HepG2 (cell line): Measurements from ENCODE around the gene CPB2. TPM values are rescaled to one million over a fixed set of nuclear protein-coding genes. Genes with fewer than 3 reads are reported as not detected.

ENCODE experiments used
- ATAC-seq: fragments of 200-7000 bp; cut with Tn5 transposase; 3 replicates; pipeline ENCODE4 v1.9.1; 2020; ENCODE audit warnings: mild to moderate bottlenecking, moderate library complexity
- BruUV-seq: library from RNA; stranded (reverse); fragments of 400-500 nt; replicated peaks from 2 replicates; lab custom pipeline; 2021; lab: Mats Ljungman, UMichigan
- CTCF ChIA-PET: fragments of 300-600 bp; formaldehyde crosslinking; extraction: SDS; loops from one replicate; lab custom pipeline; 2021; ENCODE audit warnings: low total read pairs, inconsistent platforms, low intra/inter-chr PET ratio; lab: Yijun Ruan, JAX
- POLR2A ChIA-PET: fragments of 350-600 bp; sonication (Branson Sonifier 250); formaldehyde crosslinking; loops from one replicate; lab custom pipeline; 2020; ENCODE audit warnings: antibody characterized with exemption, inconsistent platforms; lab: Yijun Ruan, JAX
- DNase-seq: peaks from one replicate; pipeline ENCODE4 v3.0.0-alpha.2; 2015; ENCODE audit warnings: low spot score
- FAIRE-seq: peaks from 3 replicates; lab custom pipeline; 2011; peaks lifted over from hg19 to GRCh38; lab: Jason Lieb, UNC
- H2AFZ ChIP-seq: one replicate; pipeline ENCODE4 v1.6.1; 2011; ENCODE audit warnings: low read length, inconsistent platforms
- H3K27ac ChIP-seq: fragments of 300-600 bp; 3 replicates; pipeline ENCODE4 v1.8.0; 2011; ENCODE audit warnings: mixed run types, mild to moderate bottlenecking, mixed read lengths, low read length, inconsistent platforms; ENCODE audit not compliant: insufficient read depth; ENCODE audit errors: extremely low read length
- H3K27me3 ChIP-seq, 2 experiments: fragments of 200-600 bp in 1 of 2; 2 replicates in 1 of 2; 3 replicates in 1 of 2; pipeline versions ENCODE4 v1.6.0 to v1.8.0; 2011; ENCODE audit warnings: low read length in 2 of 2, mild to moderate bottlenecking in 2 of 2, moderate library complexity in 2 of 2, inconsistent platforms in 1 of 2; ENCODE audit not compliant: insufficient read depth in 2 of 2, control insufficient read depth in 1 of 2
- H3K36me3 ChIP-seq, 2 experiments: fragments of 200-600 bp in 1 of 2; replicated peaks in 1 of 2; 2 replicates in 1 of 2; 3 replicates in 1 of 2; pipeline versions ENCODE4 v1.5.1 to v1.8.0; 2011; ENCODE audit warnings: low read length in 2 of 2, inconsistent platforms in 1 of 2; ENCODE audit not compliant: insufficient read depth in 2 of 2, control insufficient read depth in 1 of 2
- H3K4me1 ChIP-seq: 2 replicates; pipeline ENCODE4 v1.5.1; 2012; ENCODE audit warnings: low read length, inconsistent platforms; ENCODE audit not compliant: insufficient read depth
- H3K4me2 ChIP-seq: 2 replicates; pipeline ENCODE4 v1.6.0; 2011; ENCODE audit warnings: low read depth, low read length, inconsistent platforms
- H3K4me3 ChIP-seq, 3 experiments: fragments of 200-600 bp in 1 of 3; sonication (generic), shearing (Covaris generic) in 1 of 3; replicated peaks in 1 of 3; 2 replicates each; pipeline ENCODE4 v1.5.1; 2011 to 2016; ENCODE audit warnings: low read length in 3 of 3, inconsistent platforms in 2 of 3, low read depth in 2 of 3, mild to moderate bottlenecking in 2 of 3, control low read depth in 1 of 3, mixed read lengths in 1 of 3; ENCODE audit not compliant: insufficient read depth in 1 of 3
- H3K79me2 ChIP-seq: one replicate; pipeline ENCODE4 v1.6.1; 2011; ENCODE audit warnings: low read length, inconsistent platforms; ENCODE audit not compliant: insufficient read depth
- H3K9ac ChIP-seq: 2 replicates; pipeline ENCODE4 v1.6.0; 2011; ENCODE audit warnings: mild to moderate bottlenecking, low read depth, low read length, inconsistent platforms; ENCODE audit not compliant: insufficient read depth
- H3K9me3 ChIP-seq: 2 replicates; pipeline ENCODE4 v1.5.1; 2012; ENCODE audit warnings: mild to moderate bottlenecking, low read length
- H4K20me1 ChIP-seq: 2 replicates; pipeline ENCODE4 v1.6.0; 2011; ENCODE audit warnings: inconsistent platforms, mild to moderate bottlenecking, low read length, moderate library complexity; ENCODE audit not compliant: insufficient read depth
- CHD2 ChIP-seq: IDR thresholded peaks from 2 replicates; pipeline ENCODE4 v1.6.1; 2011; ENCODE audit warnings: low read depth, low read length, improper control_type of control experiment
- GLI4 ChIP-seq: sonication (generic); formaldehyde crosslinking; IDR thresholded peaks from 2 replicates; pipeline ENCODE4 v1.5.1; 2020; ENCODE audit warnings: missing genetic modification reagents, mild to moderate bottlenecking, moderate library complexity, borderline replicate concordance
- JUNB ChIP-seq: sonication (generic); formaldehyde crosslinking; IDR thresholded peaks from 2 replicates; pipeline ENCODE4 v1.8.0; 2022; ENCODE audit warnings: missing genetic modification reagents, mild to moderate bottlenecking, borderline replicate concordance
- NBN ChIP-seq: fragments of 450-650 bp; conservative IDR thresholded peaks from 2 replicates; pipeline ENCODE4 v1.6.1; 2017
- NCOR1 ChIP-seq: fragments of 200-600 bp; sonication (generic); IDR thresholded peaks from 2 replicates; pipeline ENCODE4 v1.7.0; 2017; ENCODE audit warnings: antibody characterized with exemption, low read length, borderline replicate concordance
- RARA ChIP-seq: IDR thresholded peaks from 2 replicates; pipeline ENCODE4 v1.6.1; 2016; ENCODE audit warnings: missing genetic modification reagents, missing compliant biosample characterization
- SMAD3 ChIP-seq: sonication (generic); formaldehyde crosslinking; IDR thresholded peaks from 2 replicates; pipeline ENCODE4 v1.4.0; 2020; ENCODE audit warnings: missing genetic modification reagents
- SRSF1 ChIP-seq: fragments of 200-400 bp; formaldehyde crosslinking; optimal IDR thresholded peaks from 2 replicates; pipeline ENCODE3; 2017; ENCODE audit warnings: mild to moderate bottlenecking, low read depth, low read length, moderate library complexity
- YY1 ChIP-seq: IDR thresholded peaks from 2 replicates; pipeline ENCODE4 v1.6.1; 2011; ENCODE audit warnings: low read length, low read depth, moderate library complexity, mild to moderate bottlenecking; ENCODE audit not compliant: insufficient read depth, insufficient replicate concordance
- ZNF230 ChIP-seq: sonication (generic); formaldehyde crosslinking; IDR thresholded peaks from 2 replicates; pipeline ENCODE4 v1.4.0; 2020; ENCODE audit warnings: mild to moderate bottlenecking, missing genetic modification reagents
- ZNF296 ChIP-seq: sonication (generic); formaldehyde crosslinking; conservative IDR thresholded peaks from 2 replicates; pipeline ENCODE4 v1.5.0; 2020; ENCODE audit warnings: mild to moderate bottlenecking, missing genetic modification reagents
- ZNF672 ChIP-seq: sonication (generic); formaldehyde crosslinking; IDR thresholded peaks from 2 replicates; pipeline ENCODE4 v1.8.1; 2022; ENCODE audit warnings: missing genetic modification reagents
- ZNF703 ChIP-seq: sonication (generic); formaldehyde crosslinking; IDR thresholded peaks from 2 replicates; pipeline ENCODE4 v1.5.1; 2020; ENCODE audit warnings: missing genetic modification reagents, mild to moderate bottlenecking, moderate library complexity, borderline replicate concordance
- ZNF747 ChIP-seq: sonication (generic); formaldehyde crosslinking; IDR thresholded peaks from 2 replicates; pipeline ENCODE4 v1.8.1; 2023; ENCODE audit warnings: missing genetic modification reagents, mild to moderate bottlenecking, borderline replicate concordance
- ZNF850 ChIP-seq: sonication (generic); formaldehyde crosslinking; conservative IDR thresholded peaks from 2 replicates; pipeline ENCODE4 v1.9.0; 2021; ENCODE audit warnings: mild to moderate bottlenecking, missing genetic modification reagents
- WGBS: methylation state at CpG from one replicate; pipeline ENCODE4 v1.1.6; 2017; ENCODE audit warnings: low lambda C conversion rate; 5-methylcytosine and 5-hydroxymethylcytosine counted together
- in situ Hi-C: cut with HindIII; loops from 2 replicates; pipeline ENCODE4 v1.10.0; 2017; ENCODE audit warnings: low pct_unique_long_range_greater_than_20kb; ENCODE audit not compliant: extremely low pct_ligation_motif_present
- intact Hi-C: fragments of 100-400 bp; cut with micrococcal nuclease; formaldehyde crosslinking; loops from one replicate; pipeline ENCODE4 v1.10.0; 2022; ENCODE audit not compliant: unreplicated experiment
- polyA plus RNA-seq, 8 experiments: library from polyadenylated mRNA; depleted of rRNA in 3 of 8; stranded (reverse) in 7 of 8; unstranded in 1 of 8; fragments of >200 nt; fragmentation: Illumina TruSeq in 4 of 8; extraction: Trizol in 4 of 8; gene quantifications; 2 replicates each; pipeline versions ENCODE4 v1.2.1 to v1.2.3, GENCODE V29; 2011 to 2016; ENCODE audit warnings: low read depth in 4 of 8, missing spikeins in 1 of 8, mixed read lengths in 1 of 8; ENCODE audit not compliant: insufficient read depth in 1 of 8
- total RNA-seq, 5 experiments: library from RNA; depleted of rRNA; stranded (reverse); fragments of >200 nt; fragmentation: Illumina TruSeq; extraction: Trizol; gene quantifications; 2 replicates each; pipeline ENCODE4 v1.2.3, GENCODE V29; 2016; ENCODE audit warnings: low read depth in 1 of 5
- TF ChIP-seq, protein P1 (sequence below): sonication (generic); formaldehyde crosslinking; conservative IDR thresholded peaks from 2 replicates; pipeline ENCODE4 v1.4.0; 2020; ENCODE audit warnings: missing genetic modification reagents
- TF ChIP-seq, protein P2 (sequence below): sonication (generic); formaldehyde crosslinking; IDR thresholded peaks from 2 replicates; pipeline ENCODE4 v1.4.0; 2020; ENCODE audit warnings: missing genetic modification reagents
- TF ChIP-seq, protein P3 (sequence below): IDR thresholded peaks from 2 replicates; pipeline ENCODE4 v1.6.1; 2012; ENCODE audit warnings: inconsistent platforms
- TF ChIP-seq, protein P4 (sequence below): sonication (generic); formaldehyde crosslinking; IDR thresholded peaks from 2 replicates; pipeline ENCODE4 v1.4.0; 2020; ENCODE audit warnings: missing genetic modification reagents

CPB2 gene
- total and polyA plus RNA-seq, 2 of the 13 experiments (the other 11 are each of a cell fraction or from before 2014, with no cell fraction given): 125 to 140 TPM

DNA sequence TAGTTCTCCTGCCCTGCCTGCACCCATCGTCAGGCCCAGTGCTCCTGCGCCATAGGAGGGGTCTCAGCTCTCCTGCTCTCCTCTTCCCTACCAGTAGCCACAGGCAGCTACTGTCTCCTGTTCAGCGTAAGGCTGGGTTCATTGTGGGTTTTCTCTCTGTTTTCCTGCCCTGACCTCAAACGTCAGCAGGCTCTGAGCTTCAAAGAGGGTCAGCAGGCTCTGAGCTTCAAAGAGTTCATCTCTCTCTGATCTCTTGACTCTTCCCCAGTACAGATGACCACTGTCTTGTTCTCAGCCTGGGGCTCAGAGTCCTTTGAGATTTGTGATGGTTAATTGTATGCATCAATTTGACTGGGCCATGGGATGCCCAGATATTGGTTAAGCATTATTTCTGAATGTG, 4.6 kb upstream of the CPB2 start (continued):
- 0 out of 2 replicates have a peak, but pooled peaks have one; percentile 33 for TF ChIP-seq SMAD3
- TF ChIP-seq GLI4: no peak
- TF ChIP-seq, protein P1, sequence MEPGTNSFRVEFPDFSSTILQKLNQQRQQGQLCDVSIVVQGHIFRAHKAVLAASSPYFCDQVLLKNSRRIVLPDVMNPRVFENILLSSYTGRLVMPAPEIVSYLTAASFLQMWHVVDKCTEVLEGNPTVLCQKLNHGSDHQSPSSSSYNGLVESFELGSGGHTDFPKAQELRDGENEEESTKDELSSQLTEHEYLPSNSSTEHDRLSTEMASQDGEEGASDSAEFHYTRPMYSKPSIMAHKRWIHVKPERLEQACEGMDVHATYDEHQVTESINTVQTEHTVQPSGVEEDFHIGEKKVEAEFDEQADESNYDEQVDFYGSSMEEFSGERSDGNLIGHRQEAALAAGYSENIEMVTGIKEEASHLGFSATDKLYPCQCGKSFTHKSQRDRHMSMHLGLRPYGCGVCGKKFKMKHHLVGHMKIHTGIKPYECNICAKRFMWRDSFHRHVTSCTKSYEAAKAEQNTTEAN (CRISPR knock-in tag): peak; percentile 71

DNA sequence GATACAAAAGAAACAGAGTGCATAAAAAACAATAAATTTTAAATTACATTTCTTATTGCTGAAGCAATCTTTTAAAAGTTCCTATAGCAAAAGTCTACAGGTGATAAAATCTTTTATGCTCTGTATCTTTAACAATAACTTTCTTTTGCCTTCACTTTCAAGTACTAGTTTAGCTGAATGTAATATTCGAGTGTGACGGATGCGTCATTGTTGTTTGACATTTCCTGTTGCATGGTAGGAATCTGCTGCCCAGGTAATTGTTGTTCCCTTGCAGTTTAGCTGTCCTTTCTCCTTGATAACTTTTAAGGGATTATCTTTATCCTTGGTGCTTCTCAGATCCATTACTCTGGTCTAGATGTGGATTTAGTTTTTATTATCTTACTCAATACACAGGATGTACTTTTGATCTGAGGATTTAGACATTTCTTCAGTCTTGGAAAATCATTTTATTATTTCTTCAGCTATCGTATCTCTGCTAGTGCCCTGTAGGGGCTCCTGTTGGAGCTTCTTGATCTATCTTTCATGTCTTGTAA, 2.1 kb upstream of the CPB2 start:
- in situ Hi-C loops: no loop called here
- ChIA-PET POLR2A (interaction anchor here (1.0 kb wide), 1 partner anchor 36 kb away, joined by 3 read pairs; no protein-coding TSS in a partner anchor), CTCF (no interaction called here)
- 88% methylated on average over 4 of the region's 4 CpGs for WGBS
- no peak overlapping the region for H2AFZ ChIP-seq
- no peaks in the 10 kb centered on the region for H3K27me3 ChIP-seq
- H3K9me3 ChIP-seq: no peaks in the 10 kb centered on the region
- H3K79me2 ChIP-seq: peaks cover 32% of the 10 kb centered on the region
- FAIRE-seq (no peak), DNase-seq (no peak), ATAC-seq (no peak)
- H3K4me2 ChIP-seq: 0 out of 2 replicates have a peak overlapping the region, but pooled peaks have one; percentile 10
- no peak overlapping the region; the same call in 1 of the 2 replicates for H3K9ac ChIP-seq
- H3K4me3 ChIP-seq: no peak overlapping the region
- H3K36me3 ChIP-seq: no peaks in the 10 kb centered on the region
- BruUV-seq: no TSS peak
- peaks cover 87% of the 10 kb centered on the region for H3K4me1 ChIP-seq
- H4K20me1 ChIP-seq: no peaks in the 10 kb centered on the region
- intact Hi-C loops: loop anchor here (5.0 kb wide), 2 partner anchors 35 to 55 kb away; partner anchors contain the start of gene ZC3H13
- peak overlapping the region; percentile 29 for H3K27ac ChIP-seq
- TF ChIP-seq ZNF747 (CRISPR knock-in tag): no peak
- TF ChIP-seq NBN: no peak
- TF ChIP-seq SRSF1: no peak
- no peak for TF ChIP-seq ZNF850 (CRISPR knock-in tag)
- TF ChIP-seq RARA (CRISPR knock-in tag): no peak
- no peak for TF ChIP-seq ZNF703 (CRISPR knock-in tag)
- TF ChIP-seq YY1: no peak
- TF ChIP-seq ZNF230 (CRISPR knock-in tag): no peak
- TF ChIP-seq NCOR1: no peak
- no peak for TF ChIP-seq JUNB (CRISPR knock-in tag)
- TF ChIP-seq, protein P2, sequence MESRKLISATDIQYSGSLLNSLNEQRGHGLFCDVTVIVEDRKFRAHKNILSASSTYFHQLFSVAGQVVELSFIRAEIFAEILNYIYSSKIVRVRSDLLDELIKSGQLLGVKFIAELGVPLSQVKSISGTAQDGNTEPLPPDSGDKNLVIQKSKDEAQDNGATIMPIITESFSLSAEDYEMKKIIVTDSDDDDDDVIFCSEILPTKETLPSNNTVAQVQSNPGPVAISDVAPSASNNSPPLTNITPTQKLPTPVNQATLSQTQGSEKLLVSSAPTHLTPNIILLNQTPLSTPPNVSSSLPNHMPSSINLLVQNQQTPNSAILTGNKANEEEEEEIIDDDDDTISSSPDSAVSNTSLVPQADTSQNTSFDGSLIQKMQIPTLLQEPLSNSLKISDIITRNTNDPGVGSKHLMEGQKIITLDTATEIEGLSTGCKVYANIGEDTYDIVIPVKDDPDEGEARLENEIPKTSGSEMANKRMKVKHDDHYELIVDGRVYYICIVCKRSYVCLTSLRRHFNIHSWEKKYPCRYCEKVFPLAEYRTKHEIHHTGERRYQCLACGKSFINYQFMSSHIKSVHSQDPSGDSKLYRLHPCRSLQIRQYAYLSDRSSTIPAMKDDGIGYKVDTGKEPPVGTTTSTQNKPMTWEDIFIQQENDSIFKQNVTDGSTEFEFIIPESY (CRISPR knock-in tag): no peak
- TF ChIP-seq, protein P3, sequence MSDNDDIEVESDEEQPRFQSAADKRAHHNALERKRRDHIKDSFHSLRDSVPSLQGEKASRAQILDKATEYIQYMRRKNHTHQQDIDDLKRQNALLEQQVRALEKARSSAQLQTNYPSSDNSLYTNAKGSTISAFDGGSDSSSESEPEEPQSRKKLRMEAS: no peak
- TF ChIP-seq CHD2: no peak
- TF ChIP-seq ZNF672 (CRISPR knock-in tag): no peak
- TF ChIP-seq, protein P4, sequence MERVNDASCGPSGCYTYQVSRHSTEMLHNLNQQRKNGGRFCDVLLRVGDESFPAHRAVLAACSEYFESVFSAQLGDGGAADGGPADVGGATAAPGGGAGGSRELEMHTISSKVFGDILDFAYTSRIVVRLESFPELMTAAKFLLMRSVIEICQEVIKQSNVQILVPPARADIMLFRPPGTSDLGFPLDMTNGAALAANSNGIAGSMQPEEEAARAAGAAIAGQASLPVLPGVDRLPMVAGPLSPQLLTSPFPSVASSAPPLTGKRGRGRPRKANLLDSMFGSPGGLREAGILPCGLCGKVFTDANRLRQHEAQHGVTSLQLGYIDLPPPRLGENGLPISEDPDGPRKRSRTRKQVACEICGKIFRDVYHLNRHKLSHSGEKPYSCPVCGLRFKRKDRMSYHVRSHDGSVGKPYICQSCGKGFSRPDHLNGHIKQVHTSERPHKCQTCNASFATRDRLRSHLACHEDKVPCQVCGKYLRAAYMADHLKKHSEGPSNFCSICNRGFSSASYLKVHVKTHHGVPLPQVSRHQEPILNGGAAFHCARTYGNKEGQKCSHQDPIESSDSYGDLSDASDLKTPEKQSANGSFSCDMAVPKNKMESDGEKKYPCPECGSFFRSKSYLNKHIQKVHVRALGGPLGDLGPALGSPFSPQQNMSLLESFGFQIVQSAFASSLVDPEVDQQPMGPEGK (CRISPR knock-in tag): no peak
- no peak for TF ChIP-seq ZNF296
